Activated naive CD8-positive, alpha-beta T cell (primary cell): ENCODE results near the gene MOV10.

Source experiments
- H3K27ac Mint-ChIP-seq: one replicate; pipeline ENCODE4 v1.8.0; 2021; ENCODE audit warnings: mixed read lengths
- H3K27me3 Mint-ChIP-seq: one replicate; pipeline ENCODE4 v1.8.0; 2021; ENCODE audit warnings: mixed read lengths
- H3K36me3 Mint-ChIP-seq: one replicate; pipeline ENCODE4 v1.8.0; 2021; ENCODE audit warnings: mixed read lengths
- H3K4me1 Mint-ChIP-seq: one replicate; pipeline ENCODE4 v1.8.0; 2021; ENCODE audit warnings: low read depth, mixed read lengths
- H3K4me3 Mint-ChIP-seq: one replicate; pipeline ENCODE4 v1.8.0; 2021; ENCODE audit warnings: mild to moderate bottlenecking, mixed read lengths
- H3K9me3 Mint-ChIP-seq: one replicate; pipeline ENCODE4 v1.8.0; 2021; ENCODE audit warnings: low read depth, mixed read lengths

Gene MOV10

GRCh38 chr1:112701227-112702066 is 27.0 kb downstream of the MOV10 start:
- Mint-ChIP-seq H3K36me3 (no peaks in the 10 kb centered on the region), H3K27me3 (no peaks in the 10 kb centered on the region), H3K9me3 (no peaks in the 10 kb centered on the region), H3K4me1 (peaks cover 62% of the 10 kb centered on the region), H3K4me3 (no peak overlapping the region), H3K27ac (peak overlapping the region; percentile 88)

DNA sequence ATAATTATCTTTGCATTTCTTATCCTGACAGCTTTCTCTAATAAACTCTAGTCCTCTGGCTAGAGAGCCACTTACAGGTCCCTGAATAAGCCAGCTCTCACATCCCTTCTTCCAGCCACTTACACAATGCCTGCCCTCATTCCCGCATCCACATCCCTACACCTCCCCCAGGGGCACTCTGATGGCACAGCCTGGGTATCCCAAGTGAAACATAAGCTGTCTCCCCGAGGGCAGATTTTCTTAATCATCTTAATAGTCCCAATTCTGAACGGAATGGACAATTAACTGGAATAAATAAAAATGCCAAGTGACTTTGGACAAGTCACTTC is 27.6 kb downstream of the MOV10 start:
- Mint-ChIP-seq H3K27me3 (no peaks in the 10 kb centered on the region), H3K9me3 (no peaks in the 10 kb centered on the region), H3K4me3 (no peak overlapping the region), H3K4me1 (peaks cover 62% of the 10 kb centered on the region), H3K27ac (peak overlapping the region; percentile 88), H3K36me3 (no peaks in the 10 kb centered on the region)

- H3K27me3 Mint-ChIP-seq = no peaks in the 10 kb centered on the region
- no peak overlapping the region for H3K4me3 Mint-ChIP-seq
- no peaks in the 10 kb centered on the region for H3K36me3 Mint-ChIP-seq
- H3K9me3 Mint-ChIP-seq = no peaks in the 10 kb centered on the region
- H3K4me1 Mint-ChIP-seq = peaks cover 64% of the 10 kb centered on the region
- H3K27ac Mint-ChIP-seq = peak overlapping the region; percentile 88
Observed at GRCh38 chr1:112702420-112703261, 28.2 kb downstream of the MOV10 start.

GRCh38 chr1:112703706-112704105 is 29.2 kb downstream of the MOV10 start:
- H3K9me3 Mint-ChIP-seq = no peaks in the 10 kb centered on the region
- peaks cover 2% of the 10 kb centered on the region for H3K27me3 Mint-ChIP-seq
- H3K4me3 Mint-ChIP-seq = no peak overlapping the region
- H3K36me3 Mint-ChIP-seq = no peaks in the 10 kb centered on the region
- H3K4me1 Mint-ChIP-seq = peaks cover 67% of the 10 kb centered on the region
- no peak overlapping the region for H3K27ac Mint-ChIP-seq

- H3K36me3 Mint-ChIP-seq = no peaks in the 10 kb centered on the region
- peak overlapping the region; percentile 79 for H3K4me3 Mint-ChIP-seq
- H3K27ac Mint-ChIP-seq = no peak overlapping the region
- H3K4me1 Mint-ChIP-seq = peaks cover 64% of the 10 kb centered on the region
- H3K27me3 Mint-ChIP-seq = peaks cover 2% of the 10 kb centered on the region
- no peaks in the 10 kb centered on the region for H3K9me3 Mint-ChIP-seq
Observed at GRCh38 chr1:112704391-112704933, 30.0 kb downstream of the MOV10 start.

DNA sequence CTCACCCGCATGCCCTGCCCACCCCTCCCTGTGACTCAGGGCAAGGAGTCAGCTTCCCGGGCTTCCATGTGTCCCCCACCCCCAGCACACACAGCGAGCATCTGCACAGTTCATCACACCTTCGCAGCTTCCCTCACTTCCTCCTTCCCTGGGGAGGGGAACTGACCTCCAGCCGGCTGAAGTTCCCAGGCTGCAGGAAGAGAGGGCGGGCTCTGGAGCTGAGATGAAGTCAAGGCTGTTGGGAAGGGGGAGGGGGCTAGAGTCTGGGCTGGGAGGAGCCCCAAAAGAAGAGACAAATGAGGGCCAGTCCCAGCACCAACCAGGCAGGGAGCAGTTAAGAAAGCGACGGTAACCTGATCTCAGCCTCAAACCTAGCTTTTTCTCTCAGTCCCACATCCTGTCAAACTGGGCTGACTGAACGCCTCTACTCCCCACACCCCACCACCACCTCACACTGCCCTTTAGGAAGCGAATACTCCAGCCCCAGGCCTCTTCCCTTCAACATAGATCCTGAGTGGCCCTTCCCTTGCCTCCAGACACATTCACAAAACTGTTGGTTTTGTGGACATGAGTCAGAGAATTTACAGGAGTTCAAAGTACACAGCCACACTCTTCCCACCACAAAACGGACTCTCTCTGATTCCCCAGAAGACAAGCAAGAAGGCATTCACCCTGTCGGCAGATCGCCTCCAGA is 30.6 kb downstream of the MOV10 start:
- Mint-ChIP-seq H3K4me3 (peak overlapping the region; percentile 79), H3K27me3 (peaks cover 2% of the 10 kb centered on the region), H3K9me3 (no peaks in the 10 kb centered on the region), H3K27ac (peak overlapping the region; percentile 37), H3K4me1 (peaks cover 58% of the 10 kb centered on the region), H3K36me3 (no peaks in the 10 kb centered on the region)

DNA sequence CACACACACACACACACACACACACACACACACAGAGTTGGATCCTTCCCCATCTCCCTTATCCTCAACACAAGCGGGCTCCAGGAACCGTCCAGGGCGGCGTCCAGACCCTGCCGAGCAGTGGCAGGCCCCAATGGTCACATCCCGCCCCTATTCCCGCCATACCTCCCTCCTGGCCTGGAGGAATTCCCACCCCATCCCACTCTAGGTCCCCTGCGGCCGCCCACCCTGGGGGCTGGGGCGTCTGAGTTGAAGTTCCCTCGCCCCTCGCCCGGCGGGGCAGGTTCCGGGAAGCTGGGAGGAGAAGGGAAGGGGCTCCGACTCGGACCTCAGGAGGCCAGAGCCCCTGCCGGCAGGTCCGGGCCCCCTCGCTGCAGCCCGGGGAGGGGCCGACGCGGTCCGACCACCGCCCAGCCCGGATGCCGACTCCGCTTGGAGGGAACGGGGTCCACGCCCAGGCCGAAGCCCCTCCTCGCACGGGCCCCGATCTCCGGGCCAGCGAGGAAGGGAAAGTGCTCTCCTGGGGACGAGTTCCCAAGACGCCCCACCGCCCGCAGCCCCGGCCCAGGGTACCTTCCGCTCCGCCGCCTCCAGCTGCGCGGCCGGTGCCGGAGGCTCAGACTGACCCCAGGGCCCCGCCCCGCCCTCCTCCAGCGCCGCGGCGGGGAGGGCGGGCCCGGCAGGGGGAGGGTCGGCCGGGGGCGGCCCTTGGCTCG is 32.2 kb downstream of the MOV10 start, which contains the start of gene RHOC:
TSS of gene RHOC (minus strand) at position 623 of the 716 bp plus-strand sequence. CDS start 3,328 bp downstream, outside the sequence.
- Mint-ChIP-seq H3K9me3 (no peaks in the 10 kb centered on the region), H3K4me1 (peaks cover 42% of the 10 kb centered on the region), H3K4me3 (peak within 1 kb of the TSS; percentile 83), H3K27me3 (peaks cover 2% of the 10 kb centered on the region), H3K27ac (no peak within 1 kb of the TSS), H3K36me3 (no peaks in the 10 kb centered on the region)

DNA sequence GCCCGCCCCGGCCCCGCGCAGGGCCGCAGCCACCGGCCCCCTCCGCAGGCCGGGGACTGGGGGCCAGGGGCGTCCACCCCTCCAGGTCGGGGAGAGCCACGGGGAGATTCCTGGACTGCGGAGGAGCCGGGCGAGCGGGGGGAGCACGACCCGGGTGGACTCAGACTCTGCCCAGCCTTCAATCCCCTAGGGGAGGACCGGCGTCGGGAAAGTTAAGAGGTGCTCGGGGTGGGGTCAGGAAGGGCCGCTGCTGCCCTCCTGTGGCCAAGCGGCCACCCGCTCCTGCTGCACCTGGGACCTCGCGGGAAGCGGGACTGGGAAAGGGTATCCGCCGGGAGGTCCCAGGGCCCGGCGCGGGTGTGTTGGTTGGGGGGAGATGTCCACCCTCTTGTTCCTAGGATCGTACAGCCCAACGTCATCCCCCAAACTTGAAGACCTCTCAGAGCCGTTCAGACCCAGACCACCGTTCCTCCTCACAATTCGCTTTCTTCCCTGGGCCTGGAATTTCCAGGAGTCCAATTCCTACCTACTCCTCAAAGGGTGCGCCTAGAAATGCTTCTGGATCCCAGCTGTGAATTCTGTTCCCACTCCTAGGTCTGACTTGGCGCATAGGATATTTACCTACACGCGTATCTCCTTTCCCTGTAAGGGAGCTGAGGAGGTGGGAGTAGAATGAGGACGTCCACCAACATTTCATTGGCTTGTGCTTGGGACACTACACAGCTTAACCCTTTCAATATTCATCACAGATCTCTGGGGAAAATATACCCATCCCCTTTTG is 33.0 kb downstream of the MOV10 start:
- H3K9me3 Mint-ChIP-seq = no peaks in the 10 kb centered on the region
- H3K4me3 Mint-ChIP-seq = peak overlapping the region; percentile 83
- no peak overlapping the region for H3K27ac Mint-ChIP-seq
- peaks cover 34% of the 10 kb centered on the region for H3K4me1 Mint-ChIP-seq
- H3K27me3 Mint-ChIP-seq = peaks cover 2% of the 10 kb centered on the region
- no peaks in the 10 kb centered on the region for H3K36me3 Mint-ChIP-seq

DNA sequence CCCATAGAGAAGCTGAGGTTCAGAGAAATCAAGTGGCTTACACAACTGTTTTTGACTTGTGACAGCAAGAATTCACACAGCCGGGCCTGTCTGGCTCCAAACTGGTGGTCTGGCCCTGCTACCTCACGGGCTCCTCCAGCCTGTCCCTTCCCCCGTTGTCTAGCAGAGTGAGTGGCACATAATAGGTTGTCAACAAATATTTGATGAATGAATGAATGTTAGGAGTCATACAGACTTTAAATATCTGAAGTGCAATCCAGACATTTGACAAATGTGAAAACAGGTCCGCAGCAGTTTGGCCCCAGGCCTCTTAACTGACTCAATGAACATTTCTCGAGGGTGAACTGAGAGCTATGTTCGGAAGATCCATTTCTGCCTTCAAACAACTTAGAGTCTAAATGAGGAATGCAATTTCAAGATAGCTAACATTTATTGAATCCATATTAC is 33.6 kb downstream of the MOV10 start:
- Mint-ChIP-seq H3K4me1 (peaks cover 32% of the 10 kb centered on the region), H3K4me3 (peak overlapping the region; percentile 83), H3K27ac (no peak overlapping the region), H3K36me3 (no peaks in the 10 kb centered on the region), H3K27me3 (peaks cover 5% of the 10 kb centered on the region), H3K9me3 (no peaks in the 10 kb centered on the region)

GRCh38 chr1:112708489-112708888 is 34.0 kb downstream of the MOV10 start:
- H3K36me3 Mint-ChIP-seq = no peaks in the 10 kb centered on the region
- H3K9me3 Mint-ChIP-seq = no peaks in the 10 kb centered on the region
- H3K4me3 Mint-ChIP-seq = no peak overlapping the region

DNA sequence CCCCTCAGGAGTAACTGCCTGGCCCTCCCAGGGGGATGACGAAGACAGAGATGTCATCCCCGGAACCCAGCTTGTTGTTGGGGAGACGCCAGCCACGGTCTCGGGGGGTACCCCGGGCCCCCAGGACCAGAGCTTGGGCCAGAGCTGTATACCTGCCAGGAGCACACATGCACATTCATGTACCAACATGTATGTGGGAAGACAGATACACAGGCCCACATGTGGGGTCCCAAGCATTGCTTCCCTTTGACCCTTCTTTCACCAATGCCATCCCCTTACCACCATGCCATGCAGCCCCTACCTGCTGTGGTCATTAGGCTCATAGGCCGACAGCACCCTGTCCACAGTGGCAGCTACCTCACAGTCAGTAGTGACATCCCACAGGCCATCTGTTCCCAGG is 35.7 kb downstream of the MOV10 start:
- Mint-ChIP-seq H3K36me3 (no peaks in the 10 kb centered on the region), H3K9me3 (no peaks in the 10 kb centered on the region), H3K27ac (no peak overlapping the region), H3K4me1 (peaks cover 19% of the 10 kb centered on the region), H3K4me3 (no peak overlapping the region), H3K27me3 (peaks cover 9% of the 10 kb centered on the region)

More at GRCh38 chr1:112708489-112708888, 34.0 kb downstream of the MOV10 start:
- no peak overlapping the region for H3K27ac Mint-ChIP-seq
- peaks cover 29% of the 10 kb centered on the region for H3K4me1 Mint-ChIP-seq
- H3K27me3 Mint-ChIP-seq = peaks cover 5% of the 10 kb centered on the region

DNA sequence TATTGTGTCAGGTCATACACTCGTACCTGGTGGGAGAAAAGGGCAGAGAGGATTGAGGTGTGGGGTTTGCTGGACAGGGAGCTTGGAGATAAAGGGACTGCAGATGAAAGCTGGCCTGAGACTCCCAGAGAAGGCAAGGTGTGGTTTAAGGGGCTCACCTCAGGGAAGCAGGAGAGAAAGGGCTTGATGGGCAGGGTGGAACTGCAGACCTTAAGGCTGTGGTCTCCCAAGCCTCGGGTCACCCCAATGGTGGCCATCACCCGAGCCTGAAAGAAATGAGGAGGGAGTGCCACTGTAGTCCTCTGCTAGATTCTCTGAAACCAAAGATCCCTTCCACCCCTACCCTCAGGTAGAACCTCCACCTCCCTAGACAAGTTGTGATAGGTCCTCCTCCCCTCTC is 36.1 kb downstream of the MOV10 start:
- Mint-ChIP-seq H3K4me3 (no peak overlapping the region), H3K27ac (no peak overlapping the region), H3K27me3 (peaks cover 9% of the 10 kb centered on the region), H3K36me3 (no peaks in the 10 kb centered on the region), H3K4me1 (peaks cover 15% of the 10 kb centered on the region), H3K9me3 (no peaks in the 10 kb centered on the region)

DNA sequence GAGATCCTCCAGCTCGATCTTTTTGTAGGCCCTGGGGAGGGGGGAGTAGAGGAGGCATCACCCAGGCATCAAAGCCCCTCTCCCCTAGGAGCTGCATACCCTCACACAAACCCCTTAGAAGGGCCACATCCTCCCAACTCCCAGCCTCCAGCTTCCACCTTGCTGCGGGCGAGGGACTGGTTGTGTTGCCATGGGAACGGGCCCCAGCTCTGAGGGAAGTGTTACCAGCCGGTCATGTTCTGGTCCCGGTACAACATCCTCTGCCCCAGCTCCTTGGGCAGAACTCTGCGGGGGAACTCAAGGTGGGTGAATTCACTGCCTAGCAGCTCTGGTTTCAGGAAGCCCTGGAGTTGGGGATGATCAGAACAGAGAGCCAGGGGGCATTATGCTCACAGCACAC is 36.6 kb downstream of the MOV10 start:
- no peaks in the 10 kb centered on the region for H3K36me3 Mint-ChIP-seq
- H3K9me3 Mint-ChIP-seq = no peaks in the 10 kb centered on the region
- no peak overlapping the region for H3K4me3 Mint-ChIP-seq
- H3K27ac Mint-ChIP-seq = no peak overlapping the region
- peaks cover 9% of the 10 kb centered on the region for H3K27me3 Mint-ChIP-seq
- peaks cover 16% of the 10 kb centered on the region for H3K4me1 Mint-ChIP-seq
